ENCODE measurements around the gene HIVEP2. TPM values are rescaled to one million over a fixed set of nuclear protein-coding genes. Genes with fewer than 3 reads are reported as not detected.

HIVEP2 gene
- total and polyA plus RNA-seq, 2 of the 4 experiments (the other 2 are of a cell fraction), result 4.3 to 11.3 TPM

- Histone ChIP-seq H3K36me3 (ENCODE audit: control insufficient read depth, insufficient read depth, low read length) (no peaks in the 10 kb centered on the region), H2BK20ac (ENCODE audit: low read depth, low read length) (0 out of 2 replicates have a peak overlapping the region, but pooled peaks have one; percentile 25), H2AK5ac (ENCODE audit: low read depth, low read length) (no peak overlapping the region), H3K79me1 (ENCODE audit: low read depth in 1 of 2, low read length in 2 of 2) (no peaks in the 10 kb centered on the region), H3K4me1 (ENCODE audit: control insufficient read depth, insufficient read depth, low read length) (no peaks in the 10 kb centered on the region), H3K4ac (ENCODE audit: low read depth, low read length) (no peak overlapping the region), H2AK9ac (replicated peaks; ENCODE audit: low read depth, low read length, poor library complexity) (peak overlapping the region; percentile 5), H3K9me3 (ENCODE audit: control insufficient read depth, insufficient read depth, low read length) (no peaks in the 10 kb centered on the region), H2BK15ac (ENCODE audit: low read depth, low read length) (no peak overlapping the region), H4K20me1 (ENCODE audit: insufficient read depth, low read length) (no peaks in the 10 kb centered on the region), H4K8ac (ENCODE audit: low read depth in 2 of 2, low read length in 2 of 2) (no peak overlapping the region), H3K27me3 (ENCODE audit: control insufficient read depth, insufficient read depth, low read length) (no peaks in the 10 kb centered on the region), H2BK120ac (ENCODE audit: low read depth, low read length) (no peak overlapping the region), H3K23ac (ENCODE audit: low read depth, low read length) (no peak overlapping the region), H4K5ac (ENCODE audit: low read depth, low read length) (no peak overlapping the region), H4K91ac (ENCODE audit: insufficient read depth, low read depth, low read length) (no peak overlapping the region), H3K9me1 (ENCODE audit: insufficient read depth, low read length) (0 out of 2 replicates have a peak, but pooled peaks cover 2% of the 10 kb centered on the region), H3K4me3 (ENCODE audit: insufficient read depth, low read depth, low read length) (no peak overlapping the region), H3K27ac (ENCODE audit: insufficient read depth, low read length) (no peak overlapping the region), H3K9ac (ENCODE audit: low read depth, low read length) (no peak overlapping the region), H2AFZ (replicated peaks; ENCODE audit: low read length, poor library complexity) (no peak overlapping the region), H3K14ac (replicated peaks; ENCODE audit: low read depth, low read length) (no peak overlapping the region), H2BK5ac (ENCODE audit: low read depth, low read length, poor library complexity, severe bottlenecking) (no peak overlapping the region), H3K18ac (ENCODE audit: low read depth, low read length) (no peak overlapping the region), H3K56ac (ENCODE audit: extremely low read depth, insufficient read depth, low read length) (no peak overlapping the region), H3K4me2 (ENCODE audit: low read depth, low read length) (no peak overlapping the region)
- POLR2A ChIA-PET (ENCODE audit: unreplicated experiment), result no interaction called here
- CTCF ChIA-PET, result interaction anchor here (1.1 kb wide), 1 partner anchor 75 kb away, joined by 3 read pairs; no protein-coding TSS in a partner anchor
- no peak for TF ChIP-seq USF2 (IDR thresholded peaks at IDR 0.05; ENCODE audit: low read depth, low read length)
- TF ChIP-seq CTCF (conservative IDR thresholded peaks at IDR 0.05; ENCODE audit: low read depth, low read length), result peak; percentile 32
- TF ChIP-seq MXI1 (IDR thresholded peaks at IDR 0.05; ENCODE audit: borderline replicate concordance, low read depth, low read length), result no peak
- peak; percentile 38 for TF ChIP-seq RAD21 (IDR thresholded peaks at IDR 0.05; ENCODE audit: low read length)
- TF ChIP-seq NFE2L2 (IDR thresholded peaks at IDR 0.05; ENCODE audit: low read depth, low read length), result no peak
- TF ChIP-seq SMC3 (IDR thresholded peaks at IDR 0.05; ENCODE audit: low read depth, low read length), result peak; percentile 42; the same call in 1 of the 2 replicates
- TF ChIP-seq CEBPB (IDR thresholded peaks at IDR 0.05; ENCODE audit: low read depth, low read length), result no peak
- dilution Hi-C loops (cut with HindIII; ENCODE audit: low sequenced_read_pairs, unreplicated experiment) (no loop called here), in situ Hi-C loops (cut with MboI; ENCODE audit: low sequenced_read_pairs) (no loop called here), intact Hi-C loops (cut with micrococcal nuclease) (loop anchor here (5.0 kb wide), 1 partner anchor 201 kb away; the partner anchor contains the start of gene HIVEP2)
- no TSS peak for BruUV-seq (replicated peaks)
- WGBS, 2 experiments (ENCODE audit: extremely low coverage in 2 of 2, insufficient read length in 1 of 2), result no CpG with 5 or more reads among the region's 2 CpGs
- ATAC-seq (ENCODE audit: low read depth) (0 out of 2 replicates have a peak, but pooled peaks have one; percentile 35), DNase-seq (peak; percentile 27)
Observed at GRCh38 chr6:142746524-142746923, 198.5 kb downstream of the HIVEP2 start.
